RWPE2 (cell line): ENCODE measurements around the gene GET3.

Experiments used
- ATAC-seq: fragments of 200-7000 bp; cut with Tn5 transposase; 3 replicates; pipeline ENCODE4 v1.9.1; 2021; ENCODE audit warnings: low read depth
- DNase-seq: peaks from one replicate; pipeline ENCODE4 v3.0.0-alpha.2; 2020; ENCODE audit warnings: low spot score
- H3K27ac ChIP-seq: fragments of 450-650 bp; 2 replicates; pipeline ENCODE4 v1.5.1; 2017; ENCODE audit warnings: mild to moderate bottlenecking; ENCODE audit not compliant: poor library complexity, severe bottlenecking
- H3K27me3 ChIP-seq: fragments of 250-450 bp; sonication (Bioruptor Pico); 2 replicates; pipeline ENCODE4 v1.5.1; 2021; ENCODE audit warnings: mild to moderate bottlenecking, moderate library complexity; ENCODE audit not compliant: insufficient read depth, poor library complexity, severe bottlenecking
- H3K36me3 ChIP-seq: fragments of 250-450 bp; sonication (Bioruptor Pico); 2 replicates; pipeline ENCODE4 v1.5.1; 2020; ENCODE audit warnings: low read depth, mild to moderate bottlenecking, moderate library complexity
- H3K4me1 ChIP-seq: fragments of 250-450 bp; sonication (Bioruptor Pico); 2 replicates; pipeline ENCODE4 v1.5.1; 2021; ENCODE audit warnings: mild to moderate bottlenecking, moderate library complexity; ENCODE audit not compliant: insufficient read depth, poor library complexity, severe bottlenecking
- H3K4me3 ChIP-seq: fragments of 250-450 bp; sonication (Bioruptor Pico); 2 replicates; pipeline ENCODE4 v1.5.1; 2021; ENCODE audit warnings: mild to moderate bottlenecking, moderate library complexity; ENCODE audit not compliant: severe bottlenecking
- H3K9me3 ChIP-seq: fragments of 250-450 bp; sonication (Bioruptor Pico); 2 replicates; pipeline ENCODE4 v1.5.1; 2021; ENCODE audit warnings: mild to moderate bottlenecking, moderate library complexity; ENCODE audit not compliant: severe bottlenecking
- TF ChIP-seq, protein P1 (sequence below): fragments of 450-650 bp; IDR thresholded peaks from one replicate; pipeline ENCODE4 v1.5.1; 2017; ENCODE audit warnings: mild to moderate bottlenecking, moderate library complexity; ENCODE audit not compliant: poor library complexity, severe bottlenecking

GET3 gene

GRCh38 chr19:12792853-12793289 lies 55.6 kb downstream of the GET3 start:
- H3K27ac ChIP-seq = peak overlapping the region; percentile 99
- H3K4me1 ChIP-seq = peaks cover 31% of the 10 kb centered on the region
- peak overlapping the region; percentile 81 for H3K4me3 ChIP-seq
- no peaks in the 10 kb centered on the region for H3K9me3 ChIP-seq
- H3K36me3 ChIP-seq = peaks cover 16% of the 10 kb centered on the region
- ATAC-seq = no peak
- TF ChIP-seq, protein P1, sequence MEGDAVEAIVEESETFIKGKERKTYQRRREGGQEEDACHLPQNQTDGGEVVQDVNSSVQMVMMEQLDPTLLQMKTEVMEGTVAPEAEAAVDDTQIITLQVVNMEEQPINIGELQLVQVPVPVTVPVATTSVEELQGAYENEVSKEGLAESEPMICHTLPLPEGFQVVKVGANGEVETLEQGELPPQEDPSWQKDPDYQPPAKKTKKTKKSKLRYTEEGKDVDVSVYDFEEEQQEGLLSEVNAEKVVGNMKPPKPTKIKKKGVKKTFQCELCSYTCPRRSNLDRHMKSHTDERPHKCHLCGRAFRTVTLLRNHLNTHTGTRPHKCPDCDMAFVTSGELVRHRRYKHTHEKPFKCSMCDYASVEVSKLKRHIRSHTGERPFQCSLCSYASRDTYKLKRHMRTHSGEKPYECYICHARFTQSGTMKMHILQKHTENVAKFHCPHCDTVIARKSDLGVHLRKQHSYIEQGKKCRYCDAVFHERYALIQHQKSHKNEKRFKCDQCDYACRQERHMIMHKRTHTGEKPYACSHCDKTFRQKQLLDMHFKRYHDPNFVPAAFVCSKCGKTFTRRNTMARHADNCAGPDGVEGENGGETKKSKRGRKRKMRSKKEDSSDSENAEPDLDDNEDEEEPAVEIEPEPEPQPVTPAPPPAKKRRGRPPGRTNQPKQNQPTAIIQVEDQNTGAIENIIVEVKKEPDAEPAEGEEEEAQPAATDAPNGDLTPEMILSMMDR = no peak
- H3K27me3 ChIP-seq = no peaks in the 10 kb centered on the region
- DNase-seq = no peak

- ATAC-seq = peak; percentile 26
- H3K27me3 ChIP-seq = no peaks in the 10 kb centered on the region
Measured at GRCh38 chr19:12793290-12794195, 56.2 kb downstream of the GET3 start.

GRCh38 chr19:12794196-12794941 lies 57.1 kb downstream of the GET3 start:
- H3K27ac ChIP-seq = peak overlapping the region; percentile 99
- no peak for ATAC-seq
- H3K4me1 ChIP-seq = peaks cover 18% of the 10 kb centered on the region
- H3K9me3 ChIP-seq = no peaks in the 10 kb centered on the region
- peaks cover 22% of the 10 kb centered on the region for H3K36me3 ChIP-seq
- no peaks in the 10 kb centered on the region for H3K27me3 ChIP-seq
- DNase-seq = no peak
- TF ChIP-seq, protein P1 = peak; percentile 11
- H3K4me3 ChIP-seq = peak overlapping the region; percentile 81

More at GRCh38 chr19:12793290-12794195, 56.2 kb downstream of the GET3 start:
- Histone ChIP-seq H3K36me3 (peaks cover 16% of the 10 kb centered on the region), H3K4me1 (peaks cover 26% of the 10 kb centered on the region), H3K9me3 (no peaks in the 10 kb centered on the region), H3K27ac (peak overlapping the region; percentile 99), H3K4me3 (peak overlapping the region; percentile 81)
- DNase-seq = peak; percentile 90
- TF ChIP-seq, protein P1 = no peak

- Histone ChIP-seq H3K9me3 (no peaks in the 10 kb centered on the region), H3K27ac (peak overlapping the region; percentile 99), H3K4me3 (no peak overlapping the region), H3K4me1 (peaks cover 18% of the 10 kb centered on the region), H3K27me3 (no peaks in the 10 kb centered on the region), H3K36me3 (peaks cover 28% of the 10 kb centered on the region)
- TF ChIP-seq, protein P1 = no peak
- DNase-seq = no peak
- ATAC-seq = no peak
Measured at GRCh38 chr19:12794971-12795381, 57.7 kb downstream of the GET3 start.
